ENCODE measurements around the gene SF3A1.

The SF3A1 gene

GRCh38 chr22:30307041-30307574 is 49.6 kb downstream of the SF3A1 start:
- no peak for TF ChIP-seq CTCF (IDR thresholded peaks at IDR 0.05; ENCODE audit: insufficient read depth, missing control alignments)
- no peak for FAIRE-seq
- DNase-seq (ENCODE audit: insufficient read length, low spot score), result no peak

- FAIRE-seq, result no peak
- no peak for DNase-seq (ENCODE audit: insufficient read length, low spot score)
- no peak for TF ChIP-seq CTCF (IDR thresholded peaks at IDR 0.05; ENCODE audit: insufficient read depth, missing control alignments)
Measured at GRCh38 chr22:30306627-30307011, 50.1 kb downstream of the SF3A1 start.

GRCh38 chr22:30305906-30306626 is 50.6 kb downstream of the SF3A1 start:
- no peak for TF ChIP-seq CTCF (IDR thresholded peaks at IDR 0.05; ENCODE audit: insufficient read depth, missing control alignments)
- DNase-seq (ENCODE audit: insufficient read length, low spot score) (no peak), FAIRE-seq (no peak)

- FAIRE-seq (no peak), DNase-seq (ENCODE audit: insufficient read length, low spot score) (no peak)
- TF ChIP-seq CTCF (IDR thresholded peaks at IDR 0.05; ENCODE audit: insufficient read depth, missing control alignments), result no peak
Measured at GRCh38 chr22:30305519-30305905, 51.2 kb downstream of the SF3A1 start.

GRCh38 chr22:30304495-30305244 is 52.0 kb downstream of the SF3A1 start:
- FAIRE-seq (no peak), DNase-seq (ENCODE audit: insufficient read length, low spot score) (no peak)

GRCh38 chr22:30302810-30303138 is 53.9 kb downstream of the SF3A1 start:
- DNase-seq (ENCODE audit: insufficient read length, low spot score) (no peak), FAIRE-seq (no peak)
- no peak for TF ChIP-seq CTCF (IDR thresholded peaks at IDR 0.05; ENCODE audit: insufficient read depth, missing control alignments)

More at GRCh38 chr22:30304495-30305244, 52.0 kb downstream of the SF3A1 start:
- TF ChIP-seq CTCF (IDR thresholded peaks at IDR 0.05; ENCODE audit: insufficient read depth, missing control alignments), result no peak
